ENCODE measurements around the gene HLCS. TPM values are rescaled to one million over a fixed set of nuclear protein-coding genes. Genes with fewer than 3 reads are reported as not detected.

Gene HLCS
- total RNA-seq, 6 experiments from 2014 or later = 12.6 to 19.1 (median 16.0) TPM

GRCh38 chr21:36847189-36847588, 119.3 kb downstream of the HLCS start:
- Histone ChIP-seq H3K27ac (no peak overlapping the region), H3K4me3 (no peak overlapping the region), H3K27me3 (no peaks in the 10 kb centered on the region), H3K36me3 (no peaks in the 10 kb centered on the region), H3K4me1 (no peaks in the 10 kb centered on the region), H3K9me3 (no peaks in the 10 kb centered on the region)
- TF ChIP-seq POLR2A (IDR thresholded peaks at IDR 0.05) = no peak
- WGBS (ENCODE audit: insufficient coverage, low coverage, low lambda C conversion rate, missing lambda C conversion rate) = 49% methylated on average over 5 of the region's 5 CpGs
- intact Hi-C loops (cut with DNase I) = no loop called here
- DNase-seq = no peak
- ATAC-seq = peak in 3 of 4 donors; percentile 33 to 96 (median 59)

GRCh38 chr21:36846631-36847030, 119.8 kb downstream of the HLCS start:
- no peak overlapping the region for H3K4me3 ChIP-seq
- H3K27me3 ChIP-seq = no peaks in the 10 kb centered on the region
- no peaks in the 10 kb centered on the region for H3K4me1 ChIP-seq
- no peaks in the 10 kb centered on the region for H3K9me3 ChIP-seq
- no peak for ATAC-seq
- TF ChIP-seq, protein P1, sequence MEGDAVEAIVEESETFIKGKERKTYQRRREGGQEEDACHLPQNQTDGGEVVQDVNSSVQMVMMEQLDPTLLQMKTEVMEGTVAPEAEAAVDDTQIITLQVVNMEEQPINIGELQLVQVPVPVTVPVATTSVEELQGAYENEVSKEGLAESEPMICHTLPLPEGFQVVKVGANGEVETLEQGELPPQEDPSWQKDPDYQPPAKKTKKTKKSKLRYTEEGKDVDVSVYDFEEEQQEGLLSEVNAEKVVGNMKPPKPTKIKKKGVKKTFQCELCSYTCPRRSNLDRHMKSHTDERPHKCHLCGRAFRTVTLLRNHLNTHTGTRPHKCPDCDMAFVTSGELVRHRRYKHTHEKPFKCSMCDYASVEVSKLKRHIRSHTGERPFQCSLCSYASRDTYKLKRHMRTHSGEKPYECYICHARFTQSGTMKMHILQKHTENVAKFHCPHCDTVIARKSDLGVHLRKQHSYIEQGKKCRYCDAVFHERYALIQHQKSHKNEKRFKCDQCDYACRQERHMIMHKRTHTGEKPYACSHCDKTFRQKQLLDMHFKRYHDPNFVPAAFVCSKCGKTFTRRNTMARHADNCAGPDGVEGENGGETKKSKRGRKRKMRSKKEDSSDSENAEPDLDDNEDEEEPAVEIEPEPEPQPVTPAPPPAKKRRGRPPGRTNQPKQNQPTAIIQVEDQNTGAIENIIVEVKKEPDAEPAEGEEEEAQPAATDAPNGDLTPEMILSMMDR (IDR thresholded peaks at IDR 0.05) = no peak
- no peak for TF ChIP-seq POLR2A (IDR thresholded peaks at IDR 0.05)
- no peak for DNase-seq
- H3K27ac ChIP-seq = no peak overlapping the region
- intact Hi-C loops (cut with DNase I) = no loop called here
- WGBS (ENCODE audit: insufficient coverage, low coverage, low lambda C conversion rate, missing lambda C conversion rate) = 88% methylated on average over 4 of the region's 4 CpGs
- H3K36me3 ChIP-seq = no peaks in the 10 kb centered on the region

DNA sequence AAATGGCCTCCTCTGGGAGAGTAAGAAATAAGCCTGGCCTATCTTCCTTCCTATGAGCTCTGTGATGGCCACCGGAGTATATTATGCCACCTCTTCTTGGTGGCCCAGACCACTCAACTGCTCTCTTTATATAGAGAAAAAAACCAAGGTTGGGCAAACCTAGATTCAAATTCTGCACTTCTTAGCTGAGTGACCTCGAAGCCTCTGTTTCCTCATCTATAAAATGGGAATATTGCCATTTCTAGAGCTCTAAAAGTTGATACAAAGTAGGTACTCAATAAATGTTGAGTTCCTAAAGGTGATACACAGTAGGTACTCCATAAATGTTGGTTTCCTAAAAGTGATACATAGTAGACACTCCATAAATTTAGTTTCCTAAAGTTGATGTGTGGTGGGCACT, 120.7 kb downstream of the HLCS start:
- no peak overlapping the region for H3K27ac ChIP-seq
- no peak for TF ChIP-seq POLR2A (IDR thresholded peaks at IDR 0.05)
- TF ChIP-seq, protein P1 (IDR thresholded peaks at IDR 0.05) = no peak
- intact Hi-C loops (cut with DNase I) = no loop called here

GRCh38 chr21:36845070-36845469, 121.4 kb downstream of the HLCS start:
- intact Hi-C loops (cut with DNase I) = no loop called here
- DNase-seq = no peak
- Histone ChIP-seq H3K9me3 (no peaks in the 10 kb centered on the region), H3K4me3 (no peak overlapping the region), H3K36me3 (no peaks in the 10 kb centered on the region), H3K27ac (no peak overlapping the region), H3K4me1 (no peaks in the 10 kb centered on the region), H3K27me3 (no peaks in the 10 kb centered on the region)
- TF ChIP-seq POLR2A (IDR thresholded peaks at IDR 0.05) = no peak
- TF ChIP-seq, protein P1 (IDR thresholded peaks at IDR 0.05) = no peak
- no peak for ATAC-seq
- WGBS (ENCODE audit: insufficient coverage, low coverage, low lambda C conversion rate, missing lambda C conversion rate) = 94% methylated on average over 9 of the region's 10 CpGs

More for the DNA sequence above, 120.7 kb downstream of the HLCS start:
- ATAC-seq (no peak), DNase-seq (no peak)
- H3K4me3 ChIP-seq = no peak overlapping the region
- H3K9me3 ChIP-seq = no peaks in the 10 kb centered on the region
- WGBS (ENCODE audit: insufficient coverage, low coverage, low lambda C conversion rate, missing lambda C conversion rate) = 93% methylated on average over 2 of the region's 2 CpGs
- no peaks in the 10 kb centered on the region for H3K36me3 ChIP-seq
- no peaks in the 10 kb centered on the region for H3K4me1 ChIP-seq
- H3K27me3 ChIP-seq = no peaks in the 10 kb centered on the region

DNA sequence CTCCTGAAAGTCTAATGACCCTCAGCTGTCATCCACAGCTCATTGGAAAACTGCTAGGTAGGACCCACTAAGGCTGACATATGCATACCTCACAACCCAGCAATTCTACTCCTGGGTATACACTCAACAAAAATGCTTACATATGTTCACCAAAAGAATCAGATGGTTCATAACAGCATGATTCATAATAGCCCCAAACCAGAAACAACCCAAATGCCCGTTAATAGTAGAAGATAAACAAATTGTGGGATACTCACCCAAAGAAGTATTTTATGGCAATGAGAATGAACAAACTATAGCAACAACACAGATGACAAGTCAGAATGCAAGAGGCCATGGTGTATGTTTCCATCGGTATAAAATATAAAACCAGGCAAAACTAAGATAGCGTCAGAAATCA, 124.6 kb downstream of the HLCS start:
- DNase-seq = no peak
- Histone ChIP-seq H3K4me1 (no peaks in the 10 kb centered on the region), H3K27me3 (no peaks in the 10 kb centered on the region), H3K4me3 (no peak overlapping the region), H3K9me3 (no peaks in the 10 kb centered on the region), H3K36me3 (no peaks in the 10 kb centered on the region), H3K27ac (no peak overlapping the region)
- TF ChIP-seq, protein P1 (IDR thresholded peaks at IDR 0.05) = no peak
- no peak for TF ChIP-seq POLR2A (IDR thresholded peaks at IDR 0.05)
- no peak for ATAC-seq
- intact Hi-C loops (cut with DNase I) = no loop called here
- WGBS (ENCODE audit: insufficient coverage, low coverage, low lambda C conversion rate, missing lambda C conversion rate) = 94% methylated on average over 3 of the region's 3 CpGs

Measured in right lobe of liver (tissue), 6 donors.